G401 (cell line): Measurements from ENCODE around the gene AVPR1A. TPM values are rescaled to one million over a fixed set of nuclear protein-coding genes. Genes with fewer than 3 reads are reported as not detected.

Source experiments
- DNase-seq: peaks from one replicate; pipeline ENCODE4 v3.0.0-alpha.2; 2015; ENCODE audit warnings: low spot score
- in situ Hi-C: cut with HindIII; loops from 2 replicates; pipeline ENCODE4 v1.10.0; 2016; ENCODE audit warnings: low sequenced_read_pairs, mixed read lengths
- total RNA-seq: library from RNA; depleted of rRNA; stranded (reverse); fragments of >200 nt; shearing (Covaris generic); gene quantifications from 2 replicates; pipeline ENCODE4 v1.2.3, GENCODE V29; 2014; rRNA removed

The AVPR1A gene
- total RNA-seq, 1 experiment from 2014 or later: 0.03 TPM

DNA sequence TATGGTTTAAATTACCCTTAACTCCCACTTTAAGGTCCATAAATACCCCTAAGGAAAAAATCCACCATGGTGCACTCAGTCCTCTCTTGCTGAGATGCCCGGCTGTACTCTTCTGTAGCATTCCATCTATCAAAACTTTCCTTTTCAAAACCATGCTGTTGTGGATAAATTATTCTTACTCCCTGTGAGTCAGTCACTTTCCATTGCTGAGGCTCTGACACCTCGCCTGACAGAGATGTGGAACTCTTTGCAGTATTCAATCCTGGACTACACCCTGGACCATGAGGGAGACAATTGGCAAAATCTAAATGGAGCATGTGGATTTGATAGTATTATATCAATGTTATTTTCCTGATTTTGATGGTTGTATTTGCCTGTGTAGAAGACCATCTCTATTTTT, 49.1 kb downstream of the AVPR1A start:
- in situ Hi-C loops: no loop called here
- DNase-seq: no peak

DNA sequence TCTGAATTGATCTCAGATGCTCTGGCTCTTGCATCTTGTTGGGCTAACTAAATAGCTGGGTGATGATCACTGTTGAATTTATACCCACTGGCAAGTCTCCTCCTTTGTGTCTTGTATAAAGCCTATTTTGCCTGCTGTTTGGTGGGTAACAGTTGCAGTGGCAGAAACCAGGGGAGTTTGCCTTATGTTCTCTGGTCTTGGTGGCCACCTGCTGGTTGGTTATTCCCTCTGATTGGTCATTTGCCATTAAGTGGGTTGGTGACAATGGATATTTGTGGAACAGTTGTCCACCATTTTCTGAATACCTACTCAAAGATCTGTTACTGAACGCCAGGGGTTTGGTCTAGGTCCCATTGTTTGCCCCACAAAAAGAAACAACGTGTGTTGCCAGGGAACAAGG, 52.1 kb downstream of the AVPR1A start:
- in situ Hi-C loops: no loop called here
- DNase-seq: peak; percentile 8

DNA sequence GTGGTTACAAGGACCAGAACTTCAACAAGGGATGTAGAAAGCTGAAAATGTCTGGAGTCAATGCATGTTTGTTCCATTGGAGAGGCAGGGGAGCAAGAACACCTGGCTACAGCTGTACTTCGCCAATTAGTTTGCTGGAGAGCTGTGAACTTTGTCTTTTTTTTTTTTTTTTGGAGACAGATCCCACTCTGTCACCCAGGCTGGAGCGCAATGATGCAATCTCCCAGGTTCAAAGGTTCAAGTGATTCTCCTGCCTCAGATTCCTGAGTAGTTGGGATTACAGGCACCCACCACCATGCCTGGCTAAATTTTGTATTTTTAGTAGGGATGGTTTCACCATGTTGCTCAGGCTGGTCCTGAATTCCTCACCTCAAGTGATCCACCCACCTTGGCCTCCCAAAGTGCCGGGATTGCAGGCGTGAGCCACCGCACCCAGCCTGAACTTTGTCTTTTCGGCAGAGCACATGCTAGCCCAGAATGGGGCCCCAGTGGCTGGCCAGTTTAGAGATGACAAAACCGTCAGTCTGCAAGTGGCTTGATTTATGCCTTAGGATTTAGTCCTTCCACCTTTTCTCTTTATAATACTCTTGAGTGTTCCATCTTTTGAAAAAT, 55.5 kb downstream of the AVPR1A start:
- no peak for DNase-seq
- in situ Hi-C loops: no loop called here

DNA sequence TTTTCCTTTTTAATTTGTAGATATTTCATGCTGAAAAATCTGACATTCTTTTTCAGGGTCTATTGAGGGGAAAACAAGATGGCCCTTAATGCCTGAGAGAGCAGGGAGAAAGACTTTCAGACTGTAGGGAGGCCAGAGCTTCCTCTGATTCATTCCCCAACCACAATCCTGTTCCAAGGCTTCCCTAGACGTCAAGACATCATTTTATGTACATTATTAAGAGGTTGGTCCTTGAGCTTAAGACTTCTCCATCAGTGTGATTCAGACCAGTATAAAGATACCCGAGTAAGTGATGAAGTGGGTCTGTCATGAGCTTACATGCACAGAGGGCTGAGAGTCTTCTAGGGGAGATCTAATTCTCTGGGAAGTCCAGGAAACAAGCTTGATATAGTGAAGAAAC, 57.3 kb downstream of the AVPR1A start:
- DNase-seq: no peak
- in situ Hi-C loops: no loop called here

DNA sequence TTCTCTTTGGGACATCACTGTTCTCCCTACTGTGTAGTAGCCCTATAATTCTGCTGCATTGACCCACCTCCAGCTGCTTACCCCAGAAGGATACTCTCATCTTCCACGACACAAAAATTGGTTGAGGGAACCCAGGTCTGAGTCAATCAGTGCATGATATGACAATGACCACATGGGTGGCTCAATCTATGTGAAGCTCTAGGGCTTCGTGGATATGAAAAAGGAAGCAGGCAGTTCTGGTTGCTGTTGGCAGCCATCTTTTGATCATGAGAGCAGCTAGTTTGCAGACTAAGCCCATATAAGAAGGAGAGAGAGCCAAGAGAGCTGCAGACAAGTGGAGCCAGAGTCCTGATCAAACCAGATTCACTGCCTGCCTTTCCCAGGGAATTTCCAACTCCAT, 57.9 kb downstream of the AVPR1A start:
- DNase-seq: no peak
- in situ Hi-C loops: no loop called here

Other genes starting within 250 kb of the AVPR1A start
- 42.6 and 65.7 TPM in 2 replicates for gene PPM1H, start 216.1 kb downstream of the AVPR1A start, total RNA-seq